HG03460 (cell line): ENCODE measurements around the gene ALOX15B.

Experiments
- ATAC-seq: cut with Tn5 transposase; IDR thresholded peaks from one replicate; pipeline ENCODE4 v1.9.1; 2021; ENCODE audit not compliant: unreplicated experiment

Gene ALOX15B

DNA sequence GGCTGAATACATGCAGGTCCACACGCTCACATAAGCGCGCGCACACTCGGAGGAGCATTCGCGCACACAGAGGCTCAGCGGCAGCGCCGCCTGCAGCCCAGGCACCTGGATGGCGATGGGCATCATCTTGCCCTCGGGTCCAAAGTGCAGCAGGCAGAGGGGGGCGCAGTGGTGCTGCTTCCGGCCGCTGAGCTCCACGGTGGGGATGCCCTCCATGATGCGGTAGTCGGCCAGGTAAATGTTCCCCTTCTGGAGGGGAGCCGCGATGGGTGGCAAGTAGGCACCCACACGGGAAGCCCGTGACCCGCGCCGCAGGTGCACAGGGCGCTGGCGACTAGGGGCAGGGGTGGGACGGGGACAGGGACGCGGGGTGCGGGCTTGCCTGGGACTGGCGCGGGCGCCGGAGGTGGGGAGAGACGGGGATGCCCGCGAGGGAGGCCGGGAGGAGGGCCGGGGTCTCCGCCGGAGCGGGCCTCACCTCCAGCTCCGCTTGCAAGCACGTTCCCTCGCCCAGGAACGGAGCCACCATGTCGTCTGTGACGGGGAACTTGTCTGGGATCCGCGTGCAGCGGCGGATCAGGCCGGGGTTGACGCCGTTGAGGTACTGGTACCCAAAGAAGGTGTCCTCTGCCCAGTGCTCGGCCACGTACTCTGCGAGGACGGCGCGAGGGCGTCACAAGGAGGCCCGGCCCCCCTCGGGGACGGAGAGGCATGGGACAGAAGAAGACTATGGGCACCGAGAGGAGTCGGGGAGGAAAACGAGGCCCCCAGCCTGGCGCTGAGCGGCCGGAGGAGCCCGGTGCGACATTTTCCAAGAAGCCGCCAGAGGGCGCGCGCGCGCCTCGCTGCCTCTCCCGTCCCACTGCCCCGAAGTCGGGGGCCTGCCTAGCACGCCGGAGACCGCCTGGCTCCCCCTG, 40.7 kb downstream of the ALOX15B start:
- ATAC-seq: no peak

DNA sequence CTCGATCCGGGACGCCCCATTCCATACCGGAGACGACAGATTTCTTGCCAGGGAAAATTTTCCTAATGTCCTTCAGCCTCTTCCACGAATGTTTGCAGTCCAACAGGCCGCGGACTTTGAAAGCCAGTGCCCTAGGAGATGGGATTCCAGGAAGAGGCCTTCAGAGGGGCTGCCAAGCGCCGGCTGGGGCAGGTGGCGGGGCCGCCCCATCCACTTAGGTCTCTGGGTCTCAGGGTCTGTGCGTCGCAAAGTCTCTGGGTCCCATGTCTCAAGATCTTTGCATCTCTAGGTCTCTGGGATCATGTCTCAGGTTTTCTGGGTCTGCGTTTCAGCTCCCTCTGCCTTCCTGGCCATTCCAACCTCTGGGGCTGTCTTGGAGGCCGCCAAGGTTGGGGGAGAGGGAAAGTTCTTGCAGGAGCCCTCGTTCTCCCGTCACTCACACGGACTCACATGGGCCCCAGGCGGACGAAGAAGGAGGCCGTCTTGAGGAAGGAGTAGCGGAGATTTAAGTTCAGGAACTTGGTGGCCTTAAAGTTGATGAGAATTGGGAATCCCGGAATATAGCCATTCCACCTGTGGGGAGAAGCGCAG, 41.4 kb downstream of the ALOX15B start:
- no peak for ATAC-seq

DNA sequence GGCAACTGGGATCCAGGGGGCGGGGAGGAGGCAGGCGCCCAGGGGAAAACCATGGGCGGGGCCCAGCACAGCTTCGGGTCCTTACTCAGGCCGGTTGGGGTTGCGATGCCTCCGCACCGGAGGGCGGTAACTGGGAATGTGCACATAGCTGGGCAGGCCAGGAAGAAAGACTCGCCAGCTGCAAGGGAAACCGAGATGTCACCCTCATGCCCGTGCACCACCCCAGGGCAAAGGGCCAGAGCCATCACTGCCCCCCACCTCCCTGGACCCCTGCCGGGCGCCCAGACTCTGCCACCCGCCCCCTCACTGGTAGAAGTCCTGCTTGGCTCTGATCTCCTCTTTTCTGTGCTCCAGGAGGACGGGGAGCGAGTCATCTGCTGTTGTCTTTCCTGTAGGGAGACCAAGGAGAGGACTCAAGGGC, 42.0 kb downstream of the ALOX15B start:
- ATAC-seq: no peak

DNA sequence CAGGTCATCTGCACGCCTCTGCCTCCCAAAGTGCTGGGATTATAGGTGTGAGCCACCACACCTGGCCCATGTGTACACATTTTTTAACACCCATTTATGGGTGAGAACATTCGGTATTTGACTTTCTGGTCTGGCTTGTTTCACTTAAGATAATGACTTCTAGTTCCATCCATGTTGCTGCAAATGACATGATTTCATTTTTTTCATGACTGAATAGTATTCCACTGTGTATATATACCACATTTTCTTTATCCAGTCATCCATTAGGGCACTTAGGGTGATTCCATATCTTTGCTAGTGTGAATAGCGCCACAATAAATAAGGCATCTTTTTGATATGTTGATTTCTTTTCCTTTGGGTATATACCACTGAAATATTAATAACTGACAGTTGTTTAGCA, 43.0 kb downstream of the ALOX15B start:
- ATAC-seq: no peak

DNA sequence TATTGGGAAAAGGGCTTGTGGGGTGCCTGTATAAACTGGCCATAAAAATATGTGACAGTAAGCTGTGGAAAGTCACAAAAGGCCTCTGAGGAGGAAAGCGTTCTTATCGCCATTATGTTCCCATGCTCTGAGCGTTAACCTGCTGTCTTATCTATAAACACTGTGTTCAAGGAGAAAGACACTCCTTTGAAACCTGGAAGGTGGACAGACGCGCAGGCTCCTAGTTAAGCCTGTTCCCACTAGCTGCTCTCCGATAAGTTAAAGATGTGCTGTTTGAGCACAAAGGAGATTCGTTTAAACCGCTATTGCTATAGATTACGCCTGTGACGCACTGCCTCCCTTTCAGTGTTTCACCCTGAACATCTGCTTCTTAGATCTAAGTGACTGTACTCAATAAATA, 43.4 kb downstream of the ALOX15B start:
- no peak for ATAC-seq

DNA sequence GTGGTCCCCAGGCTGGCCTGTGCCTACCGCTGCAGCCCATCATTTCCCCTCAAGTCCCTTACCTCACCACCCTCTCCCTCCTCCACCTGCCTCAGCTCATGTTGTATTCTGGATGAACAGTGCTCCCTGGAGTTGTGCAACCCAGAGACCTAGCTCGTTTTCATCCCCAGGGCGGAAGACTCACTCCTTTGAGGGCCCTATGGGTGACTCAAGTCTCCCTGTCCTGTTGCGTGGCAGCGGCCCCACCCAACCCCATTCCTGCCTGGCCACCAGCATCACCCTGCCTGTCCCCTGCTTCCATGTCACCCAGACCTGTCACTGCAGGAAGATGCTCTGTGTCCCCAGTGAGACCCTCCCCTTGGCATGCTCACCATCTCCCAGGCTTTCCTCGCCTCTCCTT, 45.4 kb downstream of the ALOX15B start:
- ATAC-seq: no peak

DNA sequence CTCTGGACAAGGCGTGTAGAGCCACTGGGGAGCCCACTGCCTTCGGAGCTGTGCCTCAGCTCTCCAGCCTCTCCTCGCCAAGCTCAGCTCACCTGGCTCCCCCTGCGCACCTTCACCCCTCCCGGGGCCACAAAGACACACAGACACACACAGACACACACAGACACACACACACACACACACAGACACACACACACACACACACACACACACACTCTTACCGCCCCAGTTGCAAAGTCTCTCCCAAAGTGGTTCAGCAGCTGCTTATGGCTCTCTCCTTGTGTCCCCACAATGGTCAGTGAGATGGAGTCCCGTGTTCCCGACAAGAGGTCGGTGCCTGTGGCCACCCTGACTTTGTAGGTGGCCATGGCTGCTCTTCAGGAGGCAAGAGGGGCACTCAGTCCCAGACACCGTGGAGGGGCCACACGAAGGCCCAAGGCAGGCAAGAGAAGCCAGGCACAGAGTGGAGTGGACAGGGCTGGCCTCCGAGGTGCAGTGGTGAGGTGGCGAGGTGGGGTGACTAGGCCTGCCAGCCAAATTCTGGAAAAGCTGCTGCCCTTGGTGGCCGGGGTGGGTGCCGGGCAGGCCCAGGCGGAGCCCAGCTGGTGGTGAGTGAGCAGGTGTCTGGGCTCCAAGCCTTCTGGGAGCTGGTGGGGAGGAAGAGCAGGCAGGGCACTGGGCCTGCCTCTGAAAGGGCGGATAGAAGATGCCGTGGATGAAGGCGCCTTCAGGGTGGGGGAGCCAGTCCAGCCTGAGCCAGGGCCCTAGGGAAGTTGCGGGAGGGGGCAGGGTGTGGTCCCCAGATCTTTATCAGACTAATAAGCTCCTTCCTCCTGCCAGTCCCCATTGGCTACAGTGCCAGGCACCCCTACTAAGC, 48.5 kb downstream of the ALOX15B start, which contains the start of gene ALOX12B:
Gene ALOX12B (minus strand): TSS at position 642 of the 877 bp plus-strand sequence. CDS start 274 bp downstream, at position 368.
- no peak for ATAC-seq

DNA sequence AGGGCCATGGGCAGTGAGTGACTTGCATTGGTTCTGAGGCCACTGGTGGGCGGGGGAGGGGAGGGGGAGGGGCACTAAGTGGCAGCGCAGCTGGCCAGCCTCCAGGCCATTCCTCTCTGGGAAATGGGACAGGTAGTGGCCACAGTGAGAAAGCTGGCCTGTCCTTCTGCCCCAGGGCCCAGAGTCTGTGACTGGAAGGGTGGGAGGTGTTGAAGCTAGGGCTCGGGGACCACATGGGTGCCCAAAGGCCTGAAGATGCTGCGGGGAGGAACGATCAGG, 49.0 kb downstream of the ALOX15B start:
- no peak for ATAC-seq

DNA sequence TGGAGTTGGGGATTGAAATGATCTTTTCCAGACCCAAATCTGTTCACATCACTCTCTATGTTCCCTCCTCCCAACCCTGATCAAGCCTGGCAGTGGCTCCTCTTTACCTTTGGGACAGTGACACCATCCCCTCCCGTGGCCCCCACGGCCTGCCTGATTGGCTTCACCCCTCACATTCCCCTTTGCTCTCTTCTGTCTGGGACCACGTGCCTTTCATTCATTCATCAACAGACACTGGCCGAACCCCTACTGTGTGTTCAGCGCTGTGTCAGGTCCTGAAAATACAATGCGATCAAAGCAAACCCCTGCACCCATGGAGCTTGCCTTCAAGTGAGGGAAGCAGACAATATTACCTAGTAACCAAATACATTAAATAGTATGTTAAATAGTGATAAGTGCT, 50.9 kb downstream of the ALOX15B start:
- no peak for ATAC-seq

DNA sequence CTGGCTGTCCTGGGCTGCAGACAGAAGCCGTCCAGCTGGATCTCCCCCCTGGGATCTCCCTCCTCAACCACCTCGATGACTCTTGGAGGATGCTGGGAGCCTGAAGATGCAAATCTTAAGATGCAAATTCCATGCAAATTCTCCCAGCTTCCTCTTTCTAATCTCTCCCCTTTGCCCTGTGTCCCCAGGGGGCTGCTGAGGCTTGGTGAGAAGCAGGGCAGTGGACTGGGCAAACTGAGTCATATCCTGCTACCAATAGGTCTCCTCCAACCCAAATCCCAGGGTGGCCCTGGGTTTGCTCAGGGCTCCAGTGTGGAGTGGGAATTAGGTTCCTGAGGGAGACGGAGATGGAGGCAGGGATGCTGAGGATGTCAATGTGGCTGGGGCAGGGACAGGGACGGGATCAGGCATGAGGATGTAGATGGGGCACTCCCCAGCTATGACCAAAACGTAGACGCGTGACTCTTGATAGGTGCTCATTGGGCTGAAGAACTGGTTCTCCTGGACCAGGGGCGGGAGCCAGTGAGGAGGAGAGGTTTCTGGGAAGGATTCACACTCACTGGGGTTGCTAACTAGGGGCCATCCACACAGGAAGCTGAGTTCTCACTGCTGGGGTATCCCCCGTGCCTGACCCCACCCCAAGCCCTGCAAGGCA, 52.3 kb downstream of the ALOX15B start:
- peak; percentile 65 for ATAC-seq

DNA sequence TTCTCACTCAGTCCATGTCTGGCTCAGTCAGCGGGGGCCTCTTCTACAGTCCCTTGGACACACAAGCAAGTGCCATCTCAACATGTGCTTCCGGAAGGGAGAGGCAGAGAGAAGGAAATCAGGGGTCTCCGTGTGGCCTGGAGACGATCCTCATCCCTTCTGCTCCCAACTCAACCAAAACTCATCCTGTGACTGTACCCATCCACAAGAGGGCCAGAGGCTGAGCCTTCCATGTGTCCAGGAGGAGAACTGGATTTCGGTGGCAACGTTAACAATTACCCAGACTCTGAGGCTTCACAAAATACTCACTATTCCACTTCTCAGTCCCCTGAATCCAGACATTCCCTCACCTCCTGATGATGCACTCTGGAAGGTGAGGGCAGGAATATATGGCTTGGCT, 56.5 kb downstream of the ALOX15B start:
- ATAC-seq: no peak

DNA sequence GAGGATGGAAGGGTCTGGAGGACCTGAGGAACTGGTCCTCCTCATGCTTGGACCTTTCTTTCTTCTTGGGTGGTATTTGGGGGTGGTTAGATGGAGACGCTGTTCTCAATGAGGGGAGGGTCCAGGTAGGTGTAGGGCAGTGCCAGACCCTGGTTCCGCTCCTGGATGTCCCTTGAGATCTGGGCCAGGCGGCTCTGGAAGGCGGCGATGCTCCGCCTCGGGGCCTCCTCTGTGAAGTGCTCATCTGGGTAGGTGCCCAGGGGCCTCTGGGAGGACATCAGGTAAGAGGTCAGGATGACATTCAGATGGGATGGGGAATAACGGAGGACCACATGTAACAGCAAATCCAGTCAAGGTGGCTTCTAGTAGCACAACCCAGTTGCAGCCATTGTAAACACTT, 57.7 kb downstream of the ALOX15B start:
- ATAC-seq: no peak
